ENCODE data around the gene CENATAC. TPM values are rescaled to one million over a fixed set of nuclear protein-coding genes. Genes with fewer than 3 reads are reported as not detected.
"Not testable (repeated sequence)": the region's sequence is repeated elsewhere in the genome, so short reads cannot be mapped to it uniquely, and the experiment has no call there.

Gene CENATAC
- 11.9 TPM for total RNA-seq

GRCh38 chr11:118997627-118998387 lies at the start of gene CENATAC:
Gene CENATAC (plus strand): TSS chr11:118998138. CDS start chr11:118998198, 60 bp downstream.
- peak; percentile 98 for ATAC-seq

- ATAC-seq: no peak
These were observed 44.7 kb upstream of the CENATAC start for GRCh38 chr11:118953265-118953664.

GRCh38 chr11:118953976-118954375 lies 44.0 kb upstream of the CENATAC start:
- not testable (repeated sequence) for ATAC-seq

- ATAC-seq: peak; percentile 97
These were observed 41.7 kb upstream of the CENATAC start, which contains the start of gene UPK2 for GRCh38 chr11:118956094-118956846. Gene UPK2 (plus strand): TSS chr11:118956298. CDS start chr11:118956351, 53 bp downstream.

GRCh38 chr11:118956847-118957469 lies 41.0 kb upstream of the CENATAC start:
- no peak for ATAC-seq

GRCh38 chr11:118957549-118957948 lies 40.4 kb upstream of the CENATAC start:
- no peak for ATAC-seq

- ATAC-seq: no peak
These were observed 40.0 kb upstream of the CENATAC start for GRCh38 chr11:118957968-118958367.

- ATAC-seq: no peak
These were observed 39.4 kb upstream of the CENATAC start for GRCh38 chr11:118958577-118958976.

- no peak for ATAC-seq
These were observed 36.7 kb upstream of the CENATAC start for GRCh38 chr11:118961189-118961588.

GRCh38 chr11:118961591-118961990 lies 36.3 kb upstream of the CENATAC start:
- no peak for ATAC-seq

GRCh38 chr11:118969508-118969907 lies 28.4 kb upstream of the CENATAC start:
- not testable (repeated sequence) for ATAC-seq

- no peak for ATAC-seq
These were observed 26.3 kb upstream of the CENATAC start, which contains the start of gene FOXR1 for GRCh38 chr11:118971646-118972045. Gene FOXR1 (plus strand): TSS chr11:118971761. CDS start chr11:118971932, 171 bp downstream.

GRCh38 chr11:118973985-118974384 lies 24.0 kb upstream of the CENATAC start:
- peak; percentile 37 for ATAC-seq

GRCh38 chr11:118975771-118976709 lies 21.9 kb upstream of the CENATAC start:
- no peak for ATAC-seq

- peak; percentile 25 for ATAC-seq
These were observed 18.5 kb upstream of the CENATAC start for GRCh38 chr11:118979434-118979833.

GRCh38 chr11:118980191-118980881 lies 17.6 kb upstream of the CENATAC start:
- ATAC-seq: peak; percentile 29

GRCh38 chr11:118984337-118984736 lies 13.6 kb upstream of the CENATAC start:
- not testable (repeated sequence) for ATAC-seq

- ATAC-seq: no peak
These were observed 13.1 kb upstream of the CENATAC start for GRCh38 chr11:118984825-118985224.

GRCh38 chr11:118988280-118988679 lies 9.7 kb upstream of the CENATAC start:
- peak; percentile 97 for ATAC-seq

- ATAC-seq: not testable (repeated sequence)
These were observed 6.4 kb upstream of the CENATAC start for GRCh38 chr11:118991486-118992038.

All from esophagus mucosa (tissue), 1 donor.